ENCODE data around the gene HIBCH. TPM values are rescaled to one million over a fixed set of nuclear protein-coding genes. Genes with fewer than 3 reads are reported as not detected.

Gene HIBCH
- total RNA-seq, 1 experiment from 2014 or later: 24.7 TPM

- BruUV-seq (replicated peaks): no TSS peak
- TF ChIP-seq ATF3 (IDR thresholded peaks at IDR 0.05) (no peak), RAD21 (IDR thresholded peaks at IDR 0.05; ENCODE audit: low read depth) (no peak), ZFX (IDR thresholded peaks at IDR 0.05) (no peak), EZH2phosphoT487 (IDR thresholded peaks at IDR 0.05; ENCODE audit: borderline replicate concordance) (no peak), CBX3 (IDR thresholded peaks at IDR 0.05; ENCODE audit: low read depth) (no peak), JUND (IDR thresholded peaks at IDR 0.05) (no peak), ZNF274 (IDR thresholded peaks at IDR 0.05; ENCODE audit: low read depth, low read length) (no peak), YY1 (IDR thresholded peaks at IDR 0.05; ENCODE audit: extremely low read depth, insufficient replicate concordance, low read depth, low read length) (no peak), SIN3A (IDR thresholded peaks at IDR 0.05; ENCODE audit: low read depth) (no peak), REST (IDR thresholded peaks at IDR 0.05; ENCODE audit: low read depth) (no peak)
These were observed 109.2 kb downstream of the HIBCH start for GRCh38 chr2:190210471-190210870.

More at GRCh38 chr2:190210471-190210870, 109.2 kb downstream of the HIBCH start:
- H3K27ac ChIP-seq (ENCODE audit: low read depth, low read length): no peak overlapping the region
- H3K9me2 ChIP-seq (ENCODE audit: insufficient read depth): no peaks in the 10 kb centered on the region
- ChIA-PET CTCF (no interaction called here), POLR2A (no interaction called here), RAD21 (ENCODE audit: low non-redundant PET in 1 of 2, low total read pairs in 2 of 2, uncharacterized antibody in 2 of 2, unreplicated experiment in 2 of 2) (no interaction called here)
- H3K36me3 ChIP-seq (ENCODE audit: control insufficient read depth in 1 of 2, insufficient read depth in 2 of 2, low read length in 2 of 2): peaks cover 0 to 3% of the 10 kb centered on the region in 2 experiments; a peak in 1 of 4 replicates
- no peak for DNase-seq (ENCODE audit: low read depth, low spot score)
- H3K27me3 ChIP-seq (ENCODE audit: insufficient read depth, low read length): no peaks in the 10 kb centered on the region
- no peak overlapping the region for H3K9ac ChIP-seq (ENCODE audit: low read length)
- no peaks in the 10 kb centered on the region for H3K9me3 ChIP-seq (ENCODE audit: control insufficient read depth in 1 of 2, insufficient read depth in 1 of 2, low read depth in 1 of 2, low read length in 2 of 2)
- H3K4me2 ChIP-seq (ENCODE audit: low read length): no peak overlapping the region
- ATAC-seq: no peak
- intact Hi-C loops (cut with micrococcal nuclease): no loop called here
- no peaks in the 10 kb centered on the region for H3K79me2 ChIP-seq (ENCODE audit: insufficient read depth, low read length)
- no peaks in the 10 kb centered on the region for H3K4me1 ChIP-seq (ENCODE audit: control insufficient read depth in 1 of 2, insufficient read depth in 2 of 2, low read length in 2 of 2)
- H3K4me3 ChIP-seq (replicated peaks in 1 of 2; ENCODE audit: low read depth in 1 of 2, low read length in 2 of 2): no peak overlapping the region
- no peaks in the 10 kb centered on the region for H4K20me1 ChIP-seq (ENCODE audit: insufficient read depth)
- H2AFZ ChIP-seq (ENCODE audit: low read depth, low read length, poor library complexity, severe bottlenecking): no peak overlapping the region

Data from HCT116 (cell line).